HCT116 (cell line): ENCODE results near the gene RAP2C. TPM values are rescaled to one million over a fixed set of nuclear protein-coding genes. Genes with fewer than 3 reads are reported as not detected.

ENCODE experiments used
- ATAC-seq: fragments of 200-7000 bp; cut with Tn5 transposase; 2 replicates; pipeline ENCODE4 v1.9.1; 2020; ENCODE audit warnings: mild to moderate bottlenecking, moderate library complexity
- BruUV-seq: library from RNA; stranded (reverse); fragments of 400-500 nt; replicated peaks from 2 replicates; lab custom pipeline; 2021; lab: Mats Ljungman, UMichigan
- CTCF ChIA-PET: fragments of 300-600 bp; sonication (Branson Sonifier 250); formaldehyde crosslinking; loops from one replicate; lab custom pipeline; 2021; ENCODE audit warnings: antibody characterized with exemption; lab: Charles Lee
- POLR2A ChIA-PET: fragments of 300-600, 350-600 bp; sonication (Branson Sonifier 250); formaldehyde crosslinking; loops from one replicate; lab custom pipeline; 2021; ENCODE audit warnings: antibody characterized with exemption; lab: Charles Lee
- RAD21 ChIA-PET, 2 experiments: fragments of 300-600 bp; sonication (Branson Sonifier 250); formaldehyde crosslinking; loops; one replicate each; lab custom pipeline; 2023; ENCODE audit warnings: low total read pairs in 2 of 2; ENCODE audit not compliant: uncharacterized antibody in 2 of 2, unreplicated experiment in 2 of 2, low non-redundant PET in 1 of 2; lab: Charles Lee
- DNase-seq: peaks from one replicate; pipeline ENCODE4 v3.0.0-alpha.2; 2010; ENCODE audit warnings: low read depth, low spot score
- H2AFZ ChIP-seq: fragments of 200-600 bp; shearing (Covaris generic), sonication (generic); 2 replicates; pipeline ENCODE4 v1.6.1; 2017; ENCODE audit warnings: low read depth, mixed run types, mixed read lengths, antibody characterized with exemption, low read length; ENCODE audit not compliant: poor library complexity, severe bottlenecking
- H3K27ac ChIP-seq: 2 replicates; pipeline ENCODE4 v1.5.1; 2012; ENCODE audit warnings: low read depth, low read length
- H3K27me3 ChIP-seq: fragments of 200-600 bp; sonication (generic); 2 replicates; pipeline ENCODE4 v1.6.1; 2016; ENCODE audit warnings: mixed run types, low read length, mixed read lengths; ENCODE audit not compliant: insufficient read depth
- H3K36me3 ChIP-seq, 2 experiments: fragments of 200-500 bp in 1 of 2; fragments of 200-600 bp in 1 of 2; sonication (Bioruptor generic) in 1 of 2; sonication (generic) in 1 of 2; 2 replicates each; pipeline versions ENCODE4 v1.5.1 to v1.6.1; 2014 to 2016; ENCODE audit warnings: low read length in 2 of 2, inconsistent platforms in 1 of 2, mixed read lengths in 1 of 2, mixed run types in 1 of 2; ENCODE audit not compliant: insufficient read depth in 2 of 2, control insufficient read depth in 1 of 2
- H3K4me1 ChIP-seq, 2 experiments: fragments of 200-600 bp in 1 of 2; sonication (generic) in 1 of 2; 2 replicates each; pipeline versions ENCODE4 v1.5.1 to v1.6.1; 2012 to 2017; ENCODE audit warnings: low read length in 2 of 2, inconsistent platforms in 1 of 2, mild to moderate bottlenecking in 1 of 2, mixed read lengths in 1 of 2, mixed run types in 1 of 2, moderate library complexity in 1 of 2; ENCODE audit not compliant: insufficient read depth in 2 of 2, control insufficient read depth in 1 of 2
- H3K4me2 ChIP-seq: fragments of 200-600 bp; sonication (generic); 2 replicates; pipeline ENCODE4 v1.6.1; 2017; ENCODE audit warnings: mixed run types, low read length, mixed read lengths
- H3K4me3 ChIP-seq, 2 experiments: fragments of 200-600 bp in 1 of 2; sonication (generic) in 1 of 2; replicated peaks in 1 of 2; 2 replicates each; pipeline ENCODE4 v1.5.1; 2011 to 2016; ENCODE audit warnings: low read length in 2 of 2, control low read depth in 1 of 2, low read depth in 1 of 2, mild to moderate bottlenecking in 1 of 2, mixed read lengths in 1 of 2, mixed run types in 1 of 2
- H3K79me2 ChIP-seq: fragments of 200-600 bp; sonication (generic); 2 replicates; pipeline ENCODE4 v1.6.1; 2017; ENCODE audit warnings: mild to moderate bottlenecking, mixed run types, low read length, moderate library complexity, mixed read lengths; ENCODE audit not compliant: insufficient read depth
- H3K9ac ChIP-seq: fragments of 200-600 bp; sonication (generic); 2 replicates; pipeline ENCODE4 v1.6.1; 2016; ENCODE audit warnings: low read length, mixed read lengths
- H3K9me2 ChIP-seq: fragments of 200-600 bp; sonication (generic), shearing (Covaris generic); 2 replicates; pipeline ENCODE4 v1.6.1; 2017; ENCODE audit warnings: mixed run types, mild to moderate bottlenecking, moderate library complexity; ENCODE audit not compliant: insufficient read depth
- H3K9me3 ChIP-seq, 2 experiments: fragments of 200-500 bp in 1 of 2; fragments of 200-600 bp in 1 of 2; sonication (Bioruptor generic) in 1 of 2; sonication (generic) in 1 of 2; 2 replicates each; pipeline ENCODE4 v1.6.1; 2014 to 2017; ENCODE audit warnings: low read length in 2 of 2, mixed read lengths in 2 of 2, inconsistent platforms in 1 of 2, low read depth in 1 of 2, mild to moderate bottlenecking in 1 of 2, mixed run types in 1 of 2, moderate library complexity in 1 of 2; ENCODE audit not compliant: control insufficient read depth in 1 of 2, insufficient read depth in 1 of 2
- H4K20me1 ChIP-seq: fragments of 200-600 bp; sonication (generic), shearing (Covaris generic); 2 replicates; pipeline ENCODE4 v1.6.1; 2017; ENCODE audit warnings: mixed run types, mild to moderate bottlenecking, moderate library complexity; ENCODE audit not compliant: insufficient read depth
- CBX3 ChIP-seq: IDR thresholded peaks from 2 replicates; pipeline ENCODE4 v1.6.1; 2012; ENCODE audit warnings: low read depth
- ELF1 ChIP-seq: IDR thresholded peaks from 2 replicates; pipeline ENCODE4 v1.6.1; 2012; ENCODE audit warnings: low read depth, borderline replicate concordance
- POLR2A ChIP-seq: IDR thresholded peaks from 2 replicates; pipeline ENCODE4 v1.7.0; 2011; ENCODE audit warnings: borderline replicate concordance; ENCODE audit not compliant: insufficient read depth, insufficient read length; ENCODE audit errors: extremely low read depth
- POLR2AphosphoS5 ChIP-seq: IDR thresholded peaks from 2 replicates; pipeline ENCODE4 v1.6.1; 2011; ENCODE audit warnings: mild to moderate bottlenecking, low read depth, low read length, moderate library complexity
- RAD21 ChIP-seq: IDR thresholded peaks from 2 replicates; pipeline ENCODE4 v1.6.1; 2012; ENCODE audit warnings: low read depth, mild to moderate bottlenecking
- SP1 ChIP-seq: IDR thresholded peaks from 2 replicates; pipeline ENCODE4 v1.6.1; 2012; ENCODE audit warnings: low read depth
- SRF ChIP-seq: IDR thresholded peaks from 2 replicates; pipeline ENCODE4 v1.6.1; 2012; ENCODE audit warnings: low read depth
- TCF7L2 ChIP-seq: IDR thresholded peaks from 2 replicates; pipeline ENCODE4 v1.7.0; 2011; ENCODE audit warnings: borderline replicate concordance, inconsistent platforms; ENCODE audit not compliant: insufficient read depth, insufficient read length; ENCODE audit errors: extremely low read depth
- YY1 ChIP-seq: IDR thresholded peaks from 2 replicates; pipeline ENCODE4 v1.6.1; 2011; ENCODE audit warnings: low read length, low read depth, moderate library complexity, mild to moderate bottlenecking; ENCODE audit not compliant: insufficient replicate concordance; ENCODE audit errors: extremely low read depth
- ZFX ChIP-seq: fragments of 450-650 bp; IDR thresholded peaks from 2 replicates; pipeline ENCODE4 v1.6.1; 2017
- ZNF274 ChIP-seq: fragments of 200-500 bp; sonication (Bioruptor generic); IDR thresholded peaks from 2 replicates; pipeline ENCODE4 v1.6.1; 2014; ENCODE audit warnings: mild to moderate bottlenecking, low read depth, low read length, inconsistent platforms
- intact Hi-C: fragments of 100-400 bp; cut with micrococcal nuclease; formaldehyde crosslinking; loops from 2 replicates; pipeline ENCODE4 v1.10.0; 2022
- total RNA-seq: library from RNA; stranded (reverse); gene quantifications from one replicate; pipeline ENCODE4 v1.2.1, GENCODE V29; 2021; ENCODE audit not compliant: unreplicated experiment
- TF ChIP-seq, protein P1 (sequence below), 3 experiments: fragments of 200-600 bp in 1 of 3; sonication (generic) in 1 of 3; IDR thresholded peaks in 2 of 3; conservative IDR thresholded peaks in 1 of 3; 2 replicates each; pipeline ENCODE4 v1.5.1; 2012 to 2017; ENCODE audit warnings: low read depth in 2 of 3, low read length in 2 of 3, antibody characterized with exemption in 1 of 3, borderline replicate concordance in 1 of 3, control low read depth in 1 of 3, mild to moderate bottlenecking in 1 of 3, mixed read lengths in 1 of 3, mixed run types in 1 of 3, moderate library complexity in 1 of 3; ENCODE audit not compliant: insufficient read depth in 1 of 3

The RAP2C gene
- total RNA-seq, 1 experiment from 2014 or later = 19.9 TPM

DNA sequence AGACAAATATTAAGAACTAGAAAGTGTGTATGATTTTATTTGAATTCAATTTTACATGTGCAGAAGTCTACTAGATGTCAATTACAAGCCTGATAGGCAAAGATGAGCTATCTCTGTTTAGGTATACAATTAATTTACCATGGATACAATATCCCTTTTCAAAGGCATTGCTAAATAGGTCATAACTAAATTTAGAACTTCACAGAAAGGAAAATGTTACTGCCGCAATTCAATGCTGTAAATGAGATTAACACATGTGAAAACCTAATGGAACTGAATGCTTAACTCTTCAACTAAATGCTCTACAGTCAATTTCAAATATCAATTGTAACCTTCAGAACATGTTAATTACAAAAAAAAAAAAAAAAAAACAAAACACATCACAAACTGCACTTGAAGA lies 14.6 kb downstream of the RAP2C start:
- no peak for ATAC-seq
- Histone ChIP-seq H3K79me2 (no peaks in the 10 kb centered on the region; the same call in 1 of the 2 replicates), H3K27ac (no peak overlapping the region), H4K20me1 (no peaks in the 10 kb centered on the region), H3K9ac (no peak overlapping the region), H3K9me3 (no peaks in the 10 kb centered on the region), H3K9me2 (no peaks in the 10 kb centered on the region), H3K36me3 (no peaks in the 10 kb centered on the region)
- POLR2A ChIA-PET = no interaction called here
- BruUV-seq = no TSS peak
- RAD21 ChIA-PET = no interaction called here
- no peak for DNase-seq
- TF ChIP-seq YY1 (no peak), ELF1 (no peak), TCF7L2 (no peak), POLR2A (no peak), SP1 (no peak), CBX3 (no peak), ZFX (no peak), SRF (no peak), ZNF274 (no peak), POLR2AphosphoS5 (no peak), RAD21 (no peak)
- TF ChIP-seq, protein P1, sequence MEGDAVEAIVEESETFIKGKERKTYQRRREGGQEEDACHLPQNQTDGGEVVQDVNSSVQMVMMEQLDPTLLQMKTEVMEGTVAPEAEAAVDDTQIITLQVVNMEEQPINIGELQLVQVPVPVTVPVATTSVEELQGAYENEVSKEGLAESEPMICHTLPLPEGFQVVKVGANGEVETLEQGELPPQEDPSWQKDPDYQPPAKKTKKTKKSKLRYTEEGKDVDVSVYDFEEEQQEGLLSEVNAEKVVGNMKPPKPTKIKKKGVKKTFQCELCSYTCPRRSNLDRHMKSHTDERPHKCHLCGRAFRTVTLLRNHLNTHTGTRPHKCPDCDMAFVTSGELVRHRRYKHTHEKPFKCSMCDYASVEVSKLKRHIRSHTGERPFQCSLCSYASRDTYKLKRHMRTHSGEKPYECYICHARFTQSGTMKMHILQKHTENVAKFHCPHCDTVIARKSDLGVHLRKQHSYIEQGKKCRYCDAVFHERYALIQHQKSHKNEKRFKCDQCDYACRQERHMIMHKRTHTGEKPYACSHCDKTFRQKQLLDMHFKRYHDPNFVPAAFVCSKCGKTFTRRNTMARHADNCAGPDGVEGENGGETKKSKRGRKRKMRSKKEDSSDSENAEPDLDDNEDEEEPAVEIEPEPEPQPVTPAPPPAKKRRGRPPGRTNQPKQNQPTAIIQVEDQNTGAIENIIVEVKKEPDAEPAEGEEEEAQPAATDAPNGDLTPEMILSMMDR (IDR thresholded peaks at IDR 0.05 in 2 of 3, conservative IDR thresholded peaks at IDR 0.05 in 1 of 3; ENCODE audit: borderline replicate concordance in 1 of 3, insufficient read depth in 1 of 3, low read depth in 2 of 3, low read length in 2 of 3) = no peak
- TF ChIP-seq, all 23 proteins: peak for 0
- H3K4me1 ChIP-seq = no peaks in the 10 kb centered on the region
- intact Hi-C loops = no loop called here
- no peak overlapping the region for H2AFZ ChIP-seq
- H3K4me2 ChIP-seq = no peak overlapping the region
- no peak overlapping the region for H3K4me3 ChIP-seq
- H3K27me3 ChIP-seq = no peaks in the 10 kb centered on the region
- CTCF ChIA-PET = no interaction called here
